NCI-H1436 treated with DMSO at 0.1 percent for 48 hours (cell line): ENCODE data around the gene DTWD2.
"Not testable (repeated sequence)": the region's sequence is repeated elsewhere in the genome, so short reads cannot be mapped to it uniquely, and the experiment has no call there.

ENCODE experiments used
- DNase-seq: peaks from one replicate; lab custom pipeline; 2025; lab: John Stamatoyannopoulos, UW

The DTWD2 gene

DNA sequence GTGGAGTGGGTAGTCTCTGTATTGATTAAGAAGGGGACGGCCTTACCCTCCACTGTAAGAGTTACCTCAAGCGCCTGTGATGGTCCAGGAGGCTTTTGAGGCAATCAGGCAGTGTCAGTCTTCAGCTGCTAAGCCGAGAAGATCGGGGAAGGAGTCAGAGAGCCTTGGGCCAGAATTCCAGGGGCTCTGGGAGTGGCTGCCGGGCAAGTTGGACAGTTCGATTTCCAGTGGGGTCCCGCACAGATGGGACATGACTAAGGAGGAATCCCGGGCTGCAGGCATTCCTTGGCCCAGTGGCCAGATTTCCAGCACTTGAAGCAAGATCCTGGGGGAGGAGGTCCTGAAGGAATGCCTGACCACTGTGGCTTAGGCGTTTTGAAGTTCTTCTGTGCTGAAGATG lies 38.0 kb downstream of the DTWD2 start:
- not testable (repeated sequence) for DNase-seq

DNA sequence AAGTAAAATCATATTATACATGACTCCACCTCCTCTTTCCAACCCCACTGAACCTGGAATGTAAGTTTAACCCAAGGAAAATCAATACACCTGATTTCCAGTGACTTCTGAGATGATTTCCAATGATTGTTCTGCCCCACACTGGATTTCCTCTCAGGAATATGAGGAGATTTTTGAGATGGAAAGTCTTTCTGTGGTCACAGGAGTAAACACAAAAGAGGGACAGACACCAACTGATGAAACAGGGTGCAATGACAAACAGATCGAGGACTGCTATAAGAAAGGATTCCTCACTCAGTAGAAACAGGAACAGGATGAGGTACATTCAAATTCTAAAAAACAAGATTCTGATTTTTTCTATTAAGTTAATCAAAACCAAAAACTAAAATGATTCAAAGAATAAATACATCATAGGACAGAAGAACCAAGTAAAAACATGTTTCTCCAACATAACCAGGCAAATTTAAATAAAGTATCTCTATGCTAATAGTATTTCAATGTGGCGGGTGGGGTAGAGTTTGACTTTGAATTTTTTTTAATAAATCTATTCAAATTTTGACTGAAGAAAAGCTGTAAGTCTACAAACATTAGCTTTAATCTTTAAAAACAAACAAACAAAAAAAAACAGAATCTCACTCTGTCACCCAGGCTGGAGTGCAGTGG lies 42.1 kb downstream of the DTWD2 start:
- DNase-seq = no peak

DNA sequence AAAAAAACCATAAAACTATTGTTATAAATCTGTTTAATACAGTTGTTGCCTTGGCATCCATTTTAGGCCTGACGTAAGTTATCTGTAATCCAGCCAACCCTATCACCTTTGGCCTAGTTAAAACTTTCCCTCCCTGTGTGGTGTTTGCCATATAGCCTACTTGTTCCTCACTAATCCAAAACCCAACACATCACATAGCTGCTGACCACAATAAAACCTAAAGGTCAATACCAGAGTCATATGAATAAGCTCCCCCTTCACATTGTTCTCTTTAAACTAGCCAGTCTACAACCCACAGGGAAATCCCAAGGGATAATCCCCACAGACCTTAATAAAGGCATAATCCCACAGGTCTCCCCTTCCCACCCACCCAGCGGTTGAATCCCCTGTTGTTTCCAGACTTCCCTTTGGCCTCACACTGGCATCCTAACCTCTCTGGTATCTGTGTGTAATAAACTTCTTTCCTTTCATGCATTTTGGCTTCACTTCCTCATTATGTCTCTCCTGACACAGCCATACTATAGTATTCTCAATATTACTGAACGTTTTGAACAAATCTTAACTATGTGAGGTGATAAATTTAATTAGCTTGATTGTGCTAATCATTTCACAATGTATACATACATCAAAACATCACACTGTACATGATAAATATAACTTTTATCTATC lies 50.8 kb downstream of the DTWD2 start:
- DNase-seq = no peak

DNA sequence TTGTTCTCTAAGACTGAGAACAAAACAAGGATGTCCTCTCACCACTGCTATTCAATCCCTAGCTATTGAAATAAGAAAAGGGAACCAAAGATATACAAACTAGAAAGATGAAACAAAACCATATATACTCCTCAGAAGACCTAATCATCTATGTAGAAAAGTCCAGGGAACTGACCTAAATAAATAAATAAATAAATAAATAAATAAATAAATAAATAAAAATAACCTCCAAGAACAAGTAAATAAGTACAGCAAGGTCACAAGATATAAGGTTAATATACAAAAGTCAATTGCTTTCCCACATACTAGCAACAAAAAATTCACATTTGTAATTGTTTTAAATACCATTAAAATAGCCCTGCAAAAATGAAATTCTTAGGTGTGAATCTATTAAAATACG lies 54.6 kb downstream of the DTWD2 start:
- no peak for DNase-seq

DNA sequence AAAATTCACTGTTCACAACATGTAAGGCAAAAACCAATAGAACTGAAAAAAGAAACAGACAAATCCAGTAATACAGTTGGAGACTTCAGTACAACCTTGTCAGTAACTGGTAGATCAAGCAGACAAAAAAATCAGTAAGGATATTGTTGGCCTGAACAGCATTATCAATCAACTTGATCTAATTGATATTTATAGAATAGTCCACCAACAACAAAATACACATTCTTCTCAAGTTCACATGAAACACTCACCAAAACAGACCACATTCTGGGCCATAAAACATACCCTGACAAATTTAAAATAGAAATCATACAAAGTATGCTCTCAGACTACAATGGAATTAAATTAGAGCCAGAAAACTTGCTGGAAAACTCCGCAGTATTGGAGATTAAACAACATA lies 56.8 kb downstream of the DTWD2 start:
- no peak for DNase-seq

DNA sequence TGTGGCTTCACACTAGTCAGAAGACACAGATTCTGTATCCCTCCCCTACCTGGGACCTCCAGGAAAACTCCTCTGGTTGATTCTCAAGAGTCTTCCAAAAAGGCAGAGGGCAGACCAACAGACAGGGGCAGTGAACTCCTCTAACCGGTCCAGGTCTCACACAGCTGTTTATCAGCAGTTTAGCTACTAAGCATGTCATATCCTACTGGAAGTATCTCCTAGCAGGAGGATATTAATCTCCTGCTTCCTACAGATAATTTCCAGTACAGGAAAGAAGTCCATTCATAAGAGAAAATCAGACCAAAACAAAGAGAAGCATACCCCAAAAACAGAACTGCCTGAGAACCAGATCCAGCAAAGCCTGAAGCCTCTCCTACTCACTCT lies 64.3 kb downstream of the DTWD2 start:
- DNase-seq = no peak

DNA sequence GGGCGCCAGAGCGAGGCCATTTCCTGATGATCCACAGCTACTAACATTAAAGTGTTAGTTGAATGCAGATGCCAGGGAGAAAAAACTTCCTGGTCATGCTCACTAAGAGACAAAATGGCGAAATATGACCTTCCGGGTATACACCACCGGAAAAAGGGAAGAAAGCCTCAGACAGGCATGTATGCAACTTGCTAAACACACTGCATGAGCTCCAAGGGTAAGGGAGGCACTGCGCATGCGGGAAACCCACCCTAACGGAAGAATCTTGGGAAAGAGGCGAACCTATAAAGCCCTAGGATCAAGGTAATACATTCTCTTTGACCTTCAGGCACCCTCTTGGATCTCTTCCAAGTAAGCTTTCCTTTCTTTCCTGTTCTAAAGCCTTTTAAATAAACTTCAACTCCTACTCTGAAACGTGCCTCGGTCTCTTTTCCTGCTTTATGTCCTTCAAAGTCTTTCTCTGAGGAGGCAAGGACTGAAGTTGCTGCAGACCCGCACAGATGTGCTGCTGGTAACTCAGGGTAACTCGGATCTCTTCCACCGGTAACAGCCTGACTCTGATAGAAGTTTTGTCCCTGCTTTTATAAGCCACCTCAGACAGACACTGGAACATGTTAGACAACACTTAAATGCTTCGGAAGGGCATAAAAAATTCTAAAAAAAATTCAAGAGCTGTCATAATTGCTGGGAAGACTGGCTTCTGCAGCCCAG lies 64.9 kb downstream of the DTWD2 start:
- no peak for DNase-seq

DNA sequence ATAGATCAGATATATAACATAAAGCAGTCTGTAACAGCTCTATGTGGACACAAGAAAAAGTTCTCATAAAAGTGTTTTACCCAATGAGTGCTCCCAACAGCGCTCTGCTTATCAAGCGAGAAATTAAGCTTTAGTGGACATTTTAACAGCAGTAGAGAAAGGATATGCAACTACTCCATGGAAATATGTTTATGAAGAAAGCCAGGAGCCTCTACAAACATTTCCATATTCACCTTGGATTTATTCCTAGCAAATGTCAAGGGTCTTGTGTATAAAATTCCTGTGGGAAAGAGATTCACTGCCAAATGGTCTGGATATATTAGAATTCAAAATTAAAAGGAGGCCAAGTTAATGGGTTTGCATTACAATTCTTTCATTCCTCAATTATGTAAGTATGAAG lies 66.5 kb downstream of the DTWD2 start:
- no peak for DNase-seq

DNA sequence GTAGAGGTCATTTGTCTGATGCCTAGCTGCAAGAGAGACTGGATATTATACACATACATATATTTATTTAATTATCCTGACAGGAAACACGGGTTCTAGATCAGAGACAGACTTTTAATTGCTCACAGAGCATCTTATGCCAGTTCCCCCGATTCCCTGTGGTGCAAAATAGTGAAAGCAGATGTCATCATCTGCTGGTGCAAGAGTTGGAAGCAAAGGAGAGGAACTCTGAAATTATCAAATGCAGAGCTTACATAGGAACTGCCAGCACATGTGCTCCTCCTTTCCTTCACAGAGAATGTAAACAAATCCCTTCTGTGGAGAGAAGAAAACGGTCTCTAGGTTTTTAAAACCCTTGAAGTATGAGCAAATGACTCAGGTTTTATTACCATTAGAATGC lies 69.3 kb downstream of the DTWD2 start:
- no peak for DNase-seq

DNA sequence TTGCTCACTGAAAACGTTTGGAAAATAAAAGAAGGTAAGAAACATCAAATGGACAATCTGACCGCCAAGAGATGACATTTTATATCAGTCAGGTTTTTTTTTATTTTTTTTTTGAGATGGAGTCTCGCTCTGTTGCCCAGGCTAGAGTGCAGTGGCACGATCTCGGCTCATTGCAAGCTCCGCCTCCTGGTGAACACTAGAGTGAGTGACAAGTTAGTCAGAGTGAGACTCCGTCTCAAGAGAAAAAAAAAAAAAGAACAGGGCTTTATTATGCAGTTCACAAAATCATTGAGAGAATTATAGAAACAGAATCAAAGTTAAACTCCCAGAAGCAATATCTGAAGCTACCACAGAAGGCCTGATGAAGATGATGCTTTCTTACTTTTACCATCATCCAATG lies 70.1 kb downstream of the DTWD2 start:
- no peak for DNase-seq

DNA sequence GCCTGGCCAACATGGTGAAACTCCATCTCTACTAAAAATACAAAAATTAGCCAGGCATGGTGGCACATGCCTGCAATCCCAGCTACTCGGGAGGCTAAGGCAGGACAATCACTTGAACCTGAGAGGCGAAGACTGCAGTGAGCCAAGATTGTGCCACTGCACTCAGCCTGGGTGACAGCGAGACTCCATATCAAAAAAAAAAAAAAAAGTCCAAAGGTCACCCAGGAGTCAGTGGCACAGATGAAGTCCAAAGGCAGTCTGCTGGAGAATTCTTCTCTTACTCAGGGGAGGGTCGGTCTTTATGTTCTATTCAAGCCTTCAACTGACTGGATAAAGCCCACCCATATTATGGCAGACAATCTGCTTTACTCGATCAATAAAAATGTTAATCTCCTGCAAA lies 80.8 kb downstream of the DTWD2 start:
- not testable (repeated sequence) for DNase-seq

DNA sequence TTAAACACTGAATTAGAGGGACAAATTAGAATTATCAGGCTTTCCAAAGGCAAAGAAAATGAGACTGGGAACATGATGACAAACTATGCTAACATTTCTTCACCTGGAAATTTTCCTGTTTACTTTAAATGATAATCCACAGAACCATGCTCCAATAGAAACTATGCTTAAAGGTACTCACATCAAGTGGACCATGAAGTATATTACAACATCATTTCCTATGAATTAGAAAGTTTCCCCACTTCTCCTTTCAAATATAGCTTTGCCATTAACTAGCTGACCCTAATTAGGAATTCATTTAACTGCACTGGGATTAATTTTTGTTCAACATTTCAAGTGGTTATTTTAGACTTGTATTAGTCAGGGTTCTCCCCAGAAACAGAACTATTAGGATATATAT lies 81.4 kb downstream of the DTWD2 start:
- DNase-seq = no peak

DNA sequence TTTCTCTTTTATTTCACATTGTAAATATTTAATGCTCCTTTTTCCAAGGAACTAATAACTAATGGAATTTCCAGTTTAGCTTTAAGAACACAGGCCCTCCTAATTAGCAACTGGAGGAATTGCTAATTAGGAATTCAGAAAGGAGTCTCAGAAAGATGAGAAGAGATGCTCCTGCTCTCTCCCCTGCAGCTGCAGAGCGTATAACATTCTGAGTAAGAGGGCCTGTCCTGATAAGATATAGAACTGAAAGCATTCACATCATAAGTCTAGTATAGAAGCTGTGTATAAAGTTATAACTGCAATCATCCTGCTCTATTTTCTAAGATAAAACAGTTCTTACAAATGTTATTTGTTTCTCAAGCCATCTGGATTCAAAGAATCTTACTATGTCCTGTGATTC lies 83.2 kb downstream of the DTWD2 start:
- no peak for DNase-seq

DNA sequence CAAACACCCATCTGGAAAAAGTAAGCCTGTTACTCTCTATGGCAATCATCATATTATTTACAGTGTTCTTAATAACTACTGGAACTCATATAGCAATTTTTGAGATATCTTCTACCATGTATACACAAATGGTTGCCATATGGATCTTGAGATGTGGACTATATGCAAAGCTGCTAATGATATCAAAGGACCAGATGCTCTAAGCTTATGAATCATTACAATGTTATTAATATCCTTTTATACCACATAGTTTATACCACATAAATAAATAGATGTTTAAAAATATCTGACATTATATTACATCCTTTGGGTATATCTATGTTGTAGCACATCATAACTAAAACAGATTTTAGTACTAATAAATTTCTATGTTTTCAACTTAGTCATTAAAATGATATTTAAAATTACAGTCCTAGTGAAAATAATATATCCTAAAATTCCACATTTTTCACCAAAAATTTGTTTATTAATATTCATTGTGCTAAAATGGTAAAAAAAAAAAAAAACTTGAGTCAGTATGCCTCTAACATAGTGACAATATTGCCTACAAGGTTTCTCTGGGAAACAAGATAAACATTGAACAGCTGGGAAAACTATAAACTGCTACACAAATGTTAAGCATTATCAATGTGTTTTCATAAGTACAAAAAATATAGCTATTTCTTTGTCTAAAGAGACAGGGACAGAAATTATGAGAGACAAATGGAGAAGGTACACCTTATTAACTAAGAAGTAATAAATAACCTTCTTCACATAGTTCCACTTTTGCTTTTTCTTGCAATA lies 85.5 kb downstream of the DTWD2 start:
- no peak for DNase-seq

DNA sequence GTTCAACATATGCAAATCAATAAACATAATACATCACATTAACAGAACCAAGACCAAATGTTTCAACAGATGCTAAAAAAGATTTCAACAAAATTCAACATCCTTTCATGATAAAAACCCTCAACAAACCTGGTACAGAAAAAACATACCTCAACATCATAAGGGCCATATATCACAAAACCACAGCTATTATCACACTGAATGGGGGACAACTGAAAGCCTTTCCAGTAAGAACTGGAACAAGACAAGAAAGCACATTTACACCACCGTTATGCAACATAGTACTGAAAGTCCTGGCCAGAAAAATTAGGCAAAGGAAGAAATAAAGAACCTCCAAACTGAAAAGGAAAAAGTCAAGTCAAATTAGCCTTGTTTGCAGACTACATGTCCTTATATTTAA lies 93.6 kb downstream of the DTWD2 start:
- no peak for DNase-seq

DNA sequence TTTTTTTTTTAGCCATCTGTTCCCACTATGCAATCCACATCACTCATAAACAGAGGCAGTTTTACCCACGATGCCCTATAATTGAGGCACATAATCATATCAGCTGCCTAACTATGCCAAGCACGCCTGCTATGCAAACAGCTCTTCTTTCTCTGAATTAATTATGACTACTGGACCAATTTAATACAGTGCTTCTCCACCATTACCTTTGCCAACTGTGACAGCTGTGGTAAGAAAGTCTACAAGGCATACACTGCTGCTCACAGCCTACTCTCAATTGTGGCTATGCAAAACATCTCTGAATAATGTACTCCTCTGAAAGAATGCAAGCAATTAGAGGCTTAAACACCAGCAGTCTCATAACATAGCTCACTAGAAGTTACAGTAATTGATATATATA lies 97.1 kb downstream of the DTWD2 start:
- DNase-seq = peak; percentile 2

DNA sequence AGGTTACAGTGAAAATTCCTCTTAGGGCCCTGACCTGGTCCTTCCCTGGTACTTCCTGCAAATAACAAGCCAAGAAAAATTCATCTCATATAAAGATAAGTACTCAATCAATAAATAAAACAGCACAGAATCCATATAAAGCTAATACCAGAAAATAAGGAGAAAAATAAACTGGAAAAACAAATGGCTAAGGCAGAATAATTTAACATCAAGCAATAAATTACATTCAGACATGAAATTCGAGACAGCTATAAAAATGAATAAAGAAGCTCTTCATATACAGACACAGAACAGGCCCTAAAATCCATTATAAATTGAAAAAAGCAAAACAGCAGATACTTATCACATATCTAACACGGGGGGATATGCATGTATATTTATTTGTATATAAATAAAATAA lies 99.2 kb downstream of the DTWD2 start:
- no peak for DNase-seq

DNA sequence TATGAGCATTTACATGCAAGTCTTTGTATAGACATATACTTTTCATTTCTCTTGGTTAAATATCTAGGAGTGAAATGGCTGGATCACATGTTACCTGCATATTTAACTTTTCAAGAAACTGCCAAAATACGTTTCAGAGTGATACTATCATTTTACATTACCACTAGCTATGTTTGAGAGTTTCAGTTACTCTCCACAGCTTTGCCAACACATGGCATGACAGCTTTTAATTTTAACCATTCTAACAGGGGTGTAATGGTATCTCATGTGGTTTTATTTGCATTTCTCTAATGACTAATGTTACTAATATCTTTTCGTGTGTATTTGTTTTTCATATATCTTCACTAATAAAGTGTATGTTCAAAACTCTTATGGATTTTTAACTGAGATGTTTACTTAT lies 99.8 kb downstream of the DTWD2 start:
- DNase-seq = no peak

DNA sequence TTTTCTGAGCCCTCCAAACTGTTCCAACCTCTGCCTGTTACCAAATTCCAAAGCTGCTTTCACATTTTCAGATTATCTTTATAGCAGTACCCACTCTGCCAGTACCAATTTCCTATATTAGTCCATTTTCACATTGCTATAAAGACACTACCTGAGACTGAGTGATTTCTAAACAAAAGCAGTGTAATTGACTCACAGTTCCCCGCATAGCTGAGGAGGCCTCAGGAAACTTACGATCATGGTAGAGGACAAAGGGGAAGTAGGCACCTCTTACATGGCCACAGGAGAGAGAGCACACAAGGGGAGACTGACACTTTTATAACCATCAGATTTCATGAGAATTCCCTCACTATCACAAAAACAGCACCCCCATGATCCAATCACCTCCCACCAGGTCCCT lies 105.0 kb downstream of the DTWD2 start:
- no peak for DNase-seq

DNA sequence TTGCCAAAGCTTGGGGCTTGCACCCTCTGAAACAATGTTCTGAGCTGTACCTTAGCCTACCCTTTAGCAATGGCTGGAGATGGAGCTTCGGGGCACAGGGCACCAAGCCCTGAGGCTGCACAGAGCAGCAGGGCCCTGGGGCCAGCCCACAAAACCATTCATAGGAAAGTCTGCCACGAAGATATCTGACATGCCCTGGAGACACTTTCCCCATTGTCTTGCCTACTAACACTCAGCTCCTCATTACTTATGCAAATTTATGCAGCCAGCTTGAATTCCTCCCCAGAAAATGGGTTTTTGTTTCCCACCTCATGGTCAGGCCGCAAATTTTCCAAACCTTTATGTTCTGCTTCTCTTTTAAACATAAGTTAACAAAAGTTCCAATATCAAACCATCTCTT lies 105.7 kb downstream of the DTWD2 start:
- DNase-seq = no peak

DNA sequence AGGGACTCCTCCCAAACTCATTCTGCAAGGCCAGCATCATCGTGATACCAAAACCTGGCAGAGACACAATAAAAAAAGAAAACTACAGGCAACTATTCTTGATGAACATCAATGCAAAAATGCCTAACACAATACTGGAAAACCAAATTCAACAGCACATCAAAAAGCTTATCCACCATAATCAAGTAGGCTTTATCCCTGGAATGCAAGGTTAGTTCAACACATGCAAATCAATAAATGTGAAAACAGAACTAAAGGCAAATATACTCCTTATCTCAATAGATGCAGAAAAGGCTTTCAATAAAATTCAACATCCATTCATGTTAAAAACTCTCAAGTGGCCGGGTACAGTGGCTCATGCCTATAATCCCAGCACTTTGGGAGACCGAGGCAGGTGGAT lies 111.5 kb downstream of the DTWD2 start:
- DNase-seq = not testable (repeated sequence)

DNA sequence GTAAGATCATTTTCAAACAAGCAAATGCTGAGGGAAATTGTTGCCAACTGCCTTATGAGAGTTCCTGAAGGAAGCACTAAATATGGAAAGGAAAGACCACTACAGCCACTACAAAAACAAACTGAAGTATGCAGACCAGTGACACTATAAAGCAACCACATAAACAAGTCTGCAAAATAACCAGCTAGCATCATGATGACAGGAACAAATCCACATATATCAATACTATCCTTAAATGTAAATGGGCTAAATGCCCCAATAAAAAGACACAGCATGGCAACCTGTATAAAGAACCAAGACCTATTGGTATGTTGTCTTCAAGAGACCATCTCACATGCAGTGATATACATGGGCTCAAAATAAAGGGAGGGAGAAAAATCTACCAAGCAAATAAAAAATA lies 113.2 kb downstream of the DTWD2 start:
- DNase-seq = no peak

DNA sequence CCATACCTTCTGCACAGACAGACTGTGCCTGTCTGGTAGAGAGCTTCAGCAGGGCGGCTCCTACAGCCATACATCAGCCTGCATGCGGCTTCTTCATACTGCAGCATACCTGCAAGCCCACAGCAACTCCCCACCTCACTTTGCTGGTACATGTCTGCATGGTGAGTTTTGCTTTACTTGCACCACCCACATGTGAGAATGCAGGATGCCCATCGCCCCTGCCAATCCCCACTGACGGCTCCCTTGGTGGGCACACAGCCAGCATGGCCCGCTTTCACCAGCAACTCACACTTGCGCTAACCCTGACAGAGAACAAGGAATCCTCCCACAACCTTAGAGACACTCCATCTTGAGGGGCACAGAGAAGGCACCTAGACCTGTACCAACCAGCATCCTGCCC lies 114.9 kb downstream of the DTWD2 start:
- DNase-seq = no peak
